ENCODE data around the gene EFL1.
"Not testable (repeated sequence)": the region's sequence is repeated elsewhere in the genome, so short reads cannot be mapped to it uniquely, and the experiment has no call there.

The EFL1 gene

GRCh38 chr15:82239685-82240391 is 22.7 kb downstream of the EFL1 start:
- no peaks in the 10 kb centered on the region for H3K27me3 ChIP-seq
- peaks cover 37% of the 10 kb centered on the region for H3K36me3 ChIP-seq
- no peak for TF ChIP-seq CTCF (IDR thresholded peaks at IDR 0.05)
- no peaks in the 10 kb centered on the region for H3K4me1 ChIP-seq (ENCODE audit: control insufficient read depth in 1 of 2, insufficient read depth in 1 of 2, low read depth in 1 of 2, low read length in 1 of 2)
- H3K4me3 ChIP-seq (ENCODE audit: low read depth in 1 of 2, low read length in 1 of 2) = no peak overlapping the region
- H3K27ac ChIP-seq = no peak overlapping the region
- H3K9me3 ChIP-seq = no peaks in the 10 kb centered on the region

- H3K4me3 ChIP-seq (ENCODE audit: low read depth in 1 of 2, low read length in 1 of 2); H3K4me1 ChIP-seq (ENCODE audit: control insufficient read depth in 1 of 2, insufficient read depth in 1 of 2, low read depth in 1 of 2, low read length in 1 of 2); H3K27ac ChIP-seq; H3K27me3 ChIP-seq; H3K9me3 ChIP-seq: not testable (repeated sequence)
- H3K36me3 ChIP-seq = peaks cover 31% of the 10 kb centered on the region
Observed at GRCh38 chr15:82237944-82238534, 24.5 kb downstream of the EFL1 start.

GRCh38 chr15:82231842-82232241 is 30.7 kb downstream of the EFL1 start:
- no peak overlapping the region for H3K27ac ChIP-seq
- H3K4me3 ChIP-seq (ENCODE audit: low read depth in 1 of 2, low read length in 1 of 2) = no peak overlapping the region
- no peak for TF ChIP-seq CTCF (IDR thresholded peaks at IDR 0.05)
- H3K36me3 ChIP-seq = peaks cover 5% of the 10 kb centered on the region
- H3K27me3 ChIP-seq = no peaks in the 10 kb centered on the region
- H3K4me1 ChIP-seq (ENCODE audit: control insufficient read depth in 1 of 2, insufficient read depth in 1 of 2, low read depth in 1 of 2, low read length in 1 of 2) = no peaks in the 10 kb centered on the region
- no peaks in the 10 kb centered on the region for H3K9me3 ChIP-seq

GRCh38 chr15:82231233-82231632 is 31.3 kb downstream of the EFL1 start:
- Histone ChIP-seq H3K27me3 (no peaks in the 10 kb centered on the region), H3K36me3 (peaks cover 5% of the 10 kb centered on the region), H3K9me3 (no peaks in the 10 kb centered on the region), H3K27ac (no peak overlapping the region), H3K4me3 (ENCODE audit: low read depth in 1 of 2, low read length in 1 of 2) (no peak overlapping the region), H3K4me1 (ENCODE audit: control insufficient read depth in 1 of 2, insufficient read depth in 1 of 2, low read depth in 1 of 2, low read length in 1 of 2) (no peaks in the 10 kb centered on the region)
- TF ChIP-seq CTCF (IDR thresholded peaks at IDR 0.05) = no peak

GRCh38 chr15:82228750-82229149 is 33.8 kb downstream of the EFL1 start:
- H3K36me3 ChIP-seq = peaks cover 5% of the 10 kb centered on the region
- H3K4me1 ChIP-seq (ENCODE audit: control insufficient read depth in 1 of 2, insufficient read depth in 1 of 2, low read depth in 1 of 2, low read length in 1 of 2) = no peaks in the 10 kb centered on the region
- no peaks in the 10 kb centered on the region for H3K27me3 ChIP-seq
- H3K4me3 ChIP-seq (ENCODE audit: low read depth in 1 of 2, low read length in 1 of 2) = no peak overlapping the region
- H3K9me3 ChIP-seq = no peaks in the 10 kb centered on the region
- no peak overlapping the region for H3K27ac ChIP-seq
- TF ChIP-seq CTCF (IDR thresholded peaks at IDR 0.05) = no peak

GRCh38 chr15:82221535-82221934 is 41.0 kb downstream of the EFL1 start:
- not testable (repeated sequence) for H3K9me3 ChIP-seq; H3K4me1 ChIP-seq (ENCODE audit: control insufficient read depth in 1 of 2, insufficient read depth in 1 of 2, low read depth in 1 of 2, low read length in 1 of 2); H3K4me3 ChIP-seq (ENCODE audit: low read depth in 1 of 2, low read length in 1 of 2); H3K27me3 ChIP-seq; H3K27ac ChIP-seq
- H3K36me3 ChIP-seq = peaks cover 22% of the 10 kb centered on the region

GRCh38 chr15:82216092-82216491 is 46.4 kb downstream of the EFL1 start:
- H3K27ac ChIP-seq; H3K4me1 ChIP-seq (ENCODE audit: control insufficient read depth in 1 of 2, insufficient read depth in 1 of 2, low read depth in 1 of 2, low read length in 1 of 2); H3K27me3 ChIP-seq; H3K9me3 ChIP-seq; H3K4me3 ChIP-seq (ENCODE audit: low read depth in 1 of 2, low read length in 1 of 2): not testable (repeated sequence)
- peaks cover 22% of the 10 kb centered on the region for H3K36me3 ChIP-seq

- H3K4me3 ChIP-seq (ENCODE audit: low read depth in 1 of 2, low read length in 1 of 2); H3K27ac ChIP-seq; H3K27me3 ChIP-seq; H3K9me3 ChIP-seq; H3K36me3 ChIP-seq: not testable (repeated sequence)
- H3K4me1 ChIP-seq (ENCODE audit: control insufficient read depth in 1 of 2, insufficient read depth in 1 of 2, low read depth in 1 of 2, low read length in 1 of 2) = peaks cover 5 to 11% of the 10 kb centered on the region in 2 experiments
Observed at GRCh38 chr15:82212201-82212600, 50.3 kb downstream of the EFL1 start.

GRCh38 chr15:82210066-82210597 is 52.4 kb downstream of the EFL1 start:
- H3K36me3 ChIP-seq; H3K4me3 ChIP-seq (ENCODE audit: low read depth in 1 of 2, low read length in 1 of 2); H3K27me3 ChIP-seq; H3K9me3 ChIP-seq; H3K27ac ChIP-seq: not testable (repeated sequence)
- H3K4me1 ChIP-seq (ENCODE audit: control insufficient read depth in 1 of 2, insufficient read depth in 1 of 2, low read depth in 1 of 2, low read length in 1 of 2) = peaks cover 5 to 13% of the 10 kb centered on the region in 2 experiments

GRCh38 chr15:82204575-82204974 is 58.0 kb downstream of the EFL1 start:
- H3K27ac ChIP-seq; H3K27me3 ChIP-seq; H3K4me3 ChIP-seq (ENCODE audit: low read depth in 1 of 2, low read length in 1 of 2); H3K9me3 ChIP-seq; H3K36me3 ChIP-seq: not testable (repeated sequence)
- peaks cover 9 to 32% of the 10 kb centered on the region in 2 experiments for H3K4me1 ChIP-seq (ENCODE audit: control insufficient read depth in 1 of 2, insufficient read depth in 1 of 2, low read depth in 1 of 2, low read length in 1 of 2)

Measured in neutrophil (primary cell).